Gastroesophageal sphincter (tissue), 3 donors: ENCODE measurements around the gene EPS8L1.

Experiments used
- CTCF ChIP-seq, 4 experiments: fragments of 200-600 bp in 2 of 4; fragments of 450-650 bp in 2 of 4; sonication (generic) in 1 of 4; IDR thresholded peaks; one replicate each; pipeline ENCODE4 v1.5.1; 2017 to 2019; ENCODE audit warnings: antibody characterized with exemption in 4 of 4, mild to moderate bottlenecking in 2 of 4, moderate library complexity in 2 of 4
- EP300 ChIP-seq: sonication (generic); formaldehyde crosslinking; IDR thresholded peaks from one replicate; pipeline ENCODE4 v1.6.1; 2017; ENCODE audit warnings: antibody characterized with exemption, mild to moderate bottlenecking
- POLR2A ChIP-seq, 2 donors: fragments of 450-650 bp; IDR thresholded peaks; one replicate each; pipeline ENCODE4 v1.6.1; 2017; ENCODE audit warnings: antibody characterized with exemption in 2 of 2, mild to moderate bottlenecking in 2 of 2, moderate library complexity in 1 of 2
- POLR2AphosphoS5 ChIP-seq: sonication (generic); formaldehyde crosslinking; IDR thresholded peaks from one replicate; pipeline ENCODE4 v1.6.1; 2017; ENCODE audit warnings: antibody characterized with exemption

- TF ChIP-seq CTCF (IDR thresholded peaks at IDR 0.05) (peak in 1 of 4 experiments; percentile 46), POLR2A (IDR thresholded peaks at IDR 0.05) (no peak), POLR2AphosphoS5 (no peak), EP300 (no peak)
Observed at GRCh38 chr19:55132453-55133129, 56.9 kb downstream of the EPS8L1 start.
